MM.1S (cell line): ENCODE measurements around the gene CAND2.

Experiments used
- CTCF ChIP-seq: fragments of 300-600 bp; sonication (generic); IDR thresholded peaks from 2 replicates; pipeline ENCODE4 v1.5.1; 2016; ENCODE audit warnings: antibody characterized with exemption, low read length, mixed read lengths
- EZH2 ChIP-seq: fragments of 300-600 bp; sonication (generic); optimal IDR thresholded peaks from 2 replicates; pipeline ENCODE3; 2017; ENCODE audit warnings: low read depth, mild to moderate bottlenecking, antibody characterized with exemption, low read length, mixed read lengths

DNA sequence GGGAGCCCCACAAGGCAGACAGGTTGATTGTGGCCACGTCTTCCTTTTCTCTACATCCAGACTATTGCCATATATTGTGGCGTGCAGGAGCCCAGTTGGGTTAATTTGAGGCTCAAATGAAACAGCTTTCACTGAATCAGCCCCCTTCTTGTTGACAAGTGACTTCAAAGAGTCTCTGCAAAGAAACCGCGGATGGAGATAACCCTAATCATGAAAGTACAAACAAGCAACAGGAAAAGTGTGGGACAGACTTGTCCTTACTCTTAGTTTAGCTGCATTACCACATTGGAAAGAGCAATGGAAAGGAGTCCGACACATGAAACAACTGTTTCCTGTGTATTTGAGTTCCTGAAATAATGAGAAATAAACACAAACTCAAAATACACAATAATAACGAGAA, 40.7 kb upstream of the CAND2 start:
- TF ChIP-seq CTCF = no peak
- no peak for TF ChIP-seq EZH2
